ENCODE results near the gene DEF6.
A peak's percentile ranks its signal among the peaks of the same experiment; 100 is the strongest.
"Not testable (repeated sequence)": the region's sequence is repeated elsewhere in the genome, so short reads cannot be mapped to it uniquely, and the experiment has no call there.

DEF6 gene

DNA sequence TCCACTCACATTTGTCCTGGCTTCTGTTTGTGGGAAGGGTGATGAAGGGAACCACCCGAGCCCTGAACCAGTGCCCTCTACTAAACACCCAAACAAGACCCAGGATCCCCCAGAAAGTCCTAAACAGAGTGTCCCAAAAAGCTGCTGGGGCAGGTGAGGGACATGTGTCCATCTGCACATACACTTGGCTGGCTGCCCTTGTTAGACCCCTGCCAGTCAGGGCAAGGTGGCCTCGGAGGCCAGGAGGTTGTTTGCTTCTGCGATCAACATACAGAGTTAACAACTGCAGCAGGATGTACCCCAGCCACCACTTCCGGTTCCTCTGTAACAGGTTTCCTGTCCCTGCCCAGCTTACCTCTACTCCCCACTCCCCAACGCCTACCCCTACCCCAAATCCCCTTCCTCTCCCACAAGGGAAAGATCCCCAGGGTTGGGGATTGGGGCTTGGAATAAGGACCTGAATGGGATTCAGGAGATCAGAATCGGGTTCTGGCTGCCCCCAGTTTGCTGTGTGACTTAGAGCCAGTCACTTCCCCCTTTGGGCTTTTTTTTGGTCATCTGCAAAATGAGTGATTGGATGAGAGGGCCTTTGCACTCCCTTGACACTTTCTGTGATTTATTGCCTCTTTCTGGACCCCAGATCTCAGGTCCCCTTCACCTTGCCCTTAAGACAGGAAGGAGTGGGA, 13.9 kb downstream of the DEF6 start:
- no peak for DNase-seq

GRCh38 chr6:35312076-35312800, 14.6 kb downstream of the DEF6 start:
- DNase-seq = no peak

DNA sequence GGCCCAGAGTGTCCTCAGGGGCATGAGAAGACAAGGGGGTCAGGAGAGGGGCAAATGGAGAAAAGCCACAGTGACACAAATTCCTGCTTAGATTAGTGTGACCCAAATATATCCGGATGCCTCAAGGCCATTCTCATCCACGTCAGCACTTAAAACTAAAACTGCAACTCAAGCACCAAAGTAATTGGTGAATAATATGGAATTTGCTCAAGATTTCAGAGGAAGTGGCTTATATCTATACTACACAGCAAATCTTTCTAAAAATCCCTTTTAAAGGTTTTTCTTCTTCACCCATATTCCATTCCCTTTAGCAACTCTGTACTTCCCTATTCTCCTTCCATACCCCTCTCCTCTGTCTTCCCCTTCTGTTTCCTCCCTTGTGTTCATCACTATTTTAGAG, 15.2 kb downstream of the DEF6 start:
- no peak for DNase-seq

- no peak for DNase-seq
These were observed 20.0 kb downstream of the DEF6 start for GRCh38 chr6:35317483-35318195.

DNA sequence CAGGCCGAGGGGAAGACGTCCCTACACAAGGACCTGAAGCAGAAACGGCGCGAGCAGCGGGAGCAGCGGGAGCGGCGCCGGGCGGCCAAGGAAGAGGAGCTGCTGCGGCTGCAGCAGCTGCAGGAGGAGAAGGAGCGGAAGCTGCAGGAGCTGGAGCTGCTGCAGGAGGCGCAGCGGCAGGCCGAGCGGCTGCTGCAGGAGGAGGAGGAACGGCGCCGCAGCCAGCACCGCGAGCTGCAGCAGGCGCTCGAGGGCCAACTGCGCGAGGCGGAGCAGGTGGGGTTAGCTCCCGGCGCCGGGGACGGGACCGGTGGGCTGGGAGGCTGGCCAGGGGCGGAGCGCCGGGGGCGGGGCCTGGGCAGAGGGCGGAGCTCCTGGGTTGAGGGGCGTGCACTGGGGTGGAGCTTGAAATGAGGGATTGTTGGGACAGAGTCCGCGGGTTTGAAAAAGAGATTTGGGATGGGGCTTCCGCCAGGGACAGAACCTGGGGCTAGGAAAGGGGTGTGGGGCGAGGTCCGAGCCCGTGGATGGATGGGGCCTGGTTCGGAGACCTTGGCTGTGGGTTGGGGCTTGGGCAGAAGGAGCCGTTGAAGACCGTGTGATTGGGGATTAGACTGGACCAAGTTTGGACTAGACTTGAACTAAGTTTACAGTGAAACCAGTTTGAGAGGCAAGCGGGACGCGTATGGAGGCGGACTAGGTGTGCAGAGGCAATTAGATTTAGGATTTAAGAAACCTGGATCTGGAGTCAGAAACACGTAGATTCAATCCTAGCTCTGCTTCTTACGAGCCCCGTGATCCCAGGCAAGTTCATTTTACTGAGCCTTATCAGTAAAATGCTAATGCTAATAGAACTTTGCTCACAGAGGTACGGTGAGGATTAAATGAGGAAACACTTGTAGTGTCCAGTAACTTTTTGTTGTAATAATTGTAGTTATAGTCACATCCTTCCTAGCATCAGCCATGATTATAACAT, 20.9 kb downstream of the DEF6 start:
- DNase-seq = no peak

DNA sequence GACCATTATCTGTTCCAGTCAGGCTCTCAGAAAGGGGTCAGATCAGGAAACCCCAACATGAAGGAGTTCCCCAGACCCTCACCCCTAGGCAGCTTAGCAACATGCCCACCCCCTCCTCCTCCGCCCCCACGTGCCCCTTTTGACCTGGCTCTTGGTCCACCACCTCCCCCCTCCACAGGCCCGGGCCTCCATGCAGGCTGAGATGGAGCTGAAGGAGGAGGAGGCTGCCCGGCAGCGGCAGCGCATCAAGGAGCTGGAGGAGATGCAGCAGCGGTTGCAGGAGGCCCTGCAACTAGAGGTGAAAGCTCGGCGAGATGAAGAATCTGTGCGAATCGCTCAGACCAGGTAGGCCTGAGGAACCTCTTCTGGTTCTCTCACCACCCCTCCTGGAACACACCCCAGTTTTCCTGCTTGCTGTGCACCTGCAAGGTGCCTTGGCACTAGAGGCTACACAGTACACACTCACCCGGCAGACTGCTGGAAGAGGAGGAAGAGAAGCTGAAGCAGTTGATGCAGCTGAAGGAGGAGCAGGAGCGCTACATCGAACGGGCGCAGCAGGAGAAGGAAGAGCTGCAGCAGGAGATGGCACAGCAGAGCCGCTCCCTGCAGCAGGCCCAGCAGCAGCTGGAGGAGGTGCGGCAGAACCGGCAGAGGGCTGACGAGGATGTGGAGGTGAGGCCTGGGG, 21.9 kb downstream of the DEF6 start:
- DNase-seq = no peak

DNA sequence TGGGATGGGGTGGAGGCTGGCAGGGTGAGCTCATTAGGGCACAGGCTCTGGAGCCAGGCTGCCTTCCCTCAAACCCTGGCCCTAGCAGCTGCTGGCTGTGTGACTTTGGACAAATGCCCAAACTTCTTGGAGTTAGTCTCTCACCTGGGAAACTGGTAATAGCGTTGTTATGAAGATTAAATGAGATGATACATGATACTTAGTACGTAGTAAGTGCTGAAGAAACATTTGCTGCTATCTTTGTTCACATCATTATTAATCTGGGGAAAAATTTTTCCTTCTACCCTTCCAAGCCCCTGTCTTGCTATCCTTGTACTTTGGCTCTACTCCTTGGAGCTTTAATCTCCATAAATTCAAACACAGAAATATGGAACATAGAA, 22.4 kb downstream of the DEF6 start:
- no peak for DNase-seq

- no peak for DNase-seq
These were observed 23.5 kb downstream of the DEF6 start for GRCh38 chr6:35321091-35321490.

DNA sequence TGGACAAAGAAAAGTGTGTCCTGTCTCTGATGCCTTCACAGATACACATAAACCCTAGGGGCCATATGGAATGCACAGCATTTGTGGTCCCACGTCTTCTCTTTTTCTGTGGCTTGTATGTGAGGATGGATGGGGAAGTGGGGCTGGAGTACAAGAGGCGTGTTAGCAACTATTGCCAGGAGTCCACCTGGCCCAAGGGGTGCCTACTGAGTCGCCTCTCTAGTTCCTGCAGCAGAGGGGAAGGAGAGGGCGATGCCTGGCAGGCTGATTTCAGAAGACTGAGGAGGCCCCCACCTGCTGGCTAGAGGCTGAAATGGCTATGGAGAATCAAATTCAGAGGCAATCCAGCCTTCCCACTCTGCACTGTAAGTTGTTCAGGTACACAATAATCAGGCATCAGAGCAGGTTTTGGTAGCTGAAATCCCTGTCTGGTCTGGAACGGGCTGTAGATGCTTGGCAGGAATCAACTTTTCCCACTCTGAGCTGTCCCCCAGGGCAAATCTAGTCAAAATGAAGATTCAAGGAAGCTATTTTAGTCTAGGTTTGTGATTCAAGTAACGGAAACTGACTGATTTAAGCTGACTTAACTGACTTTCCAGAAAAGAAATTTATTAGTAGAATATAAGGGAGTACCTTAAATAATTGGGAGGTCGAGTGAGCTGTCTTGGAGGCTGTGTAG, 29.9 kb downstream of the DEF6 start:
- peak; percentile 59 to 64 for DNase-seq

GRCh38 chr6:35328108-35328723, 30.6 kb downstream of the DEF6 start:
- DNase-seq = no peak

DNA sequence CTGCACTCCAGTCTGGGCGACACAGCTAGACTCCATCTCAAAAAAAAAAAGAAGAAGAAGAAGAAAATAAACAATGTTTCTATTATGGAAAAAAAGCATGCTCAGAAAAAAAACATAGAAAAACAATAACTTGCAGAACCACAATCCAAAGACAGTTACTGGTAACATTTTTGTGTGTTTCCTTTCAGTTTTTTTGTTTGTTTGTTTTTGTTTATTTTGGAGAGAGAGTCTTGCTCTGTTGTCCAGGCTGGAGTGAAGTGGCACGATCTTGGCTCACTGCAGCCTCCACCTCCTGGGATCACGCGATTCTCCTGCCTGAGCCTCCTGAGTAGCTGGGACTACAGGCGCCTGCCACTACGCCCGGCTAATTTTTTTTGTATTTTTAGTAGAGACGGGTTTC, 31.3 kb downstream of the DEF6 start:
- not testable (repeated sequence) for DNase-seq

DNA sequence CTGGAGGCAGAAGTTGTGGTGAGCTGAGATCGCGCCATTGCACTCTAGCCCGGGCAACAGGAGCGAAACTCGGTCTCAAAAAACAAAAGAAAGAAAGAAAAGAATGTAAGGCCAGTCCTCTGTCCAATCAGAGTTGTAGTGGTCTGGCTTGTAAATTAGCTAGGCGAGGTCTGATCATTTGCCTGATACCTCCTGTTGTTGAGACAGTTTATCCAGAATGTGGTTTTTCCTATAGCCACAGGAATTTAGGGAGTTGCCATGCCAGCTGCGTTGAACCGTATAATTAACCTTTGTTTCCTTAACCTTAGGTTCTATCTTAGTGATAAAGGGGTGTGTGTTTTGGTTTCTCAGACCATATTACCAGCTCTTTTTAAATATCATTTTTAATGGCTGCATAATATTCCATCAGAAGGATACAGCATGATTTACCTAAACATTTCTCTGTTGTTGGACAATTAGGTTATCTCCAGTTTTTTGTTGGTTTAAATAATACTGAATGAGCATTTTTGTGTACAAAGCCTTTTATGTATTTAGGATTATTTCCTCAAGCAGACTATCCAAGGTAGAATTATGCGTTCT, 33.0 kb downstream of the DEF6 start:
- DNase-seq = no peak

GRCh38 chr6:35332074-35332887, 34.7 kb downstream of the DEF6 start:
- peak in 1 of 2 donors; percentile 30 for DNase-seq

DNA sequence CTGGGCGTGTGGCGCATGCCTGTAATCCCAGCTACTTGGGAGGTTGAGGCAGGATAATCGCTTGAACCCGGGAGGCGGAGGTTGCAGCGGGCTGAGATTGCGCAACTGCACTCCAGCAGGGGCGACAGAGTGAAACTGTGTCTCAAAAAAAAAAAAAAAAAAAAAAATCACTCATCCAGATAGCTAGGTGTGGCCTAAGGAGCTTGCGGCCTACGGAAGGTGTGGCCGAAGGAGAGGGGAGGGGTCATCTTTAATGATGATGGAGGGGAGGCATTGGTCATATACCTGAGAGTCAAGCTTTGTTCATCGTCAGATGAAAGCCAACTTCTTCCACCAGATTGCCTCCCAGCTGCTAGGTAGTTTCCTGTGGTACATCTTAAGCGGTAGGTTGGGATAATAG, 43.9 kb downstream of the DEF6 start:
- no peak for DNase-seq

GRCh38 chr6:35342258-35343091, 44.9 kb downstream of the DEF6 start, which contains the start of gene PPARD:
PPARD (plus strand) TSS chr6:35342558; CDS start chr6:35411088, 68,530 bp downstream.
- DNase-seq = peak; percentile 99

- no peak for DNase-seq
These were observed 45.6 kb downstream of the DEF6 start for GRCh38 chr6:35343092-35343834.

DNA sequence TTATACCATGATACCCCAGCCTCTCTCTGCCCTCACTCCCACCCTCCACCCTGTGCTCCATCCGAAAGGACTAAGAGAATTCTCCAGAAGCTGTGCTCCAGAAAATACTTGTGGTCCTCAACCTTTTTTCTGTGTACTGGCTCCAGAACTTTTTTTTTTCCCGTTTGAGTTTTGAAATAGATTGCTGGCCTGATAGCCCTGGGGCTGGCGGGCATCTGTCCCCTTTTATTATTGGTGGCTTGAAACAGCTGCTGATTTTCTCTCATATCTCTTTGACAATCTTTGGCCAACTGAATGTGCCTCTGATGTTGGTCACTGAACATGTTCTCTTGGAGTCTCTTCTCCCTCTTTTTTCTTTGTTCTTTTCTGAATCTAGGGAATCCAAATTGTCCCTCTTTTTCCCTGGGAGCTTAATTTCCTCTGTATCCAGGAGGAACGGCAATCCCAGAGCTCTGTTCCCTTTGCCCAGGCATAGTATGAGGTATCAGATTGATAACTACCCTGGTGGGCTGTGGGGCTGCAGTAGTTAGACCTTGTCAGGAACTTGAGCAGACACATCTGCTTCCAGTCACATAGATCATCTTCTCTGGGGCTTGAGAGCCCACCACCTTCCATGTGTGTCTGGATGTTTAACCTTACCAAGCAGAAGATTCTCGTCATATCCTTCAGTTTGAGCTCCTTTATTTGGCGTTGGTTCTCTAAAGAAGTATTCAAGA, 46.4 kb downstream of the DEF6 start:
- no peak for DNase-seq
